LHCN-M2 (cell line): ENCODE results near the gene TBCK. TPM values are rescaled to one million over a fixed set of nuclear protein-coding genes. Genes with fewer than 3 reads are reported as not detected.
"Not testable (repeated sequence)": the region's sequence is repeated elsewhere in the genome, so short reads cannot be mapped to it uniquely, and the experiment has no call there.

Experiments used
- DNase-seq: peaks from one replicate; pipeline ENCODE4 v3.0.0-alpha.2; 2012; ENCODE audit warnings: low read depth
- total RNA-seq: library from RNA; depleted of rRNA; stranded (reverse); fragments of >200 nt; gene quantifications from 2 replicates; pipeline ENCODE4 v1.2.3, GENCODE V29; 2014

The TBCK gene
- total RNA-seq, 1 experiment from 2014 or later, result 35.6 TPM

DNA sequence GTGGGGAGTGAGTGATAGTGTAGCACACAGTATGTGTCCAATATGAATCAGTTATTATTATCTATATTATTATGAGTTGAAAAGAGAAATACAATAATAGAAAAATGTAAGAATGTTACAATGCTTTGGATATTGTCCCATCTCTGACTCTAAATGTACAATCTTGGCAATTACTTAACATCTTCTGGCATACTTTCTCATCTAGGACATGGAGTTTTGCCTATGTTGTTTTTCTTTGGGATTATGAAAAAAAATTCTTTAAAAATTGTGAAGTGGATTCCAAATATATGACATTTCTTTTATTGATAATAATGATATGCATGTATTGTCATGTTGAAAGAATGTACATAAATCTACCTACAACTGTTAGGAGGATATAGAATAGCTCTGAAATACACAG lies 84.1 kb downstream of the TBCK start:
- no peak for DNase-seq

DNA sequence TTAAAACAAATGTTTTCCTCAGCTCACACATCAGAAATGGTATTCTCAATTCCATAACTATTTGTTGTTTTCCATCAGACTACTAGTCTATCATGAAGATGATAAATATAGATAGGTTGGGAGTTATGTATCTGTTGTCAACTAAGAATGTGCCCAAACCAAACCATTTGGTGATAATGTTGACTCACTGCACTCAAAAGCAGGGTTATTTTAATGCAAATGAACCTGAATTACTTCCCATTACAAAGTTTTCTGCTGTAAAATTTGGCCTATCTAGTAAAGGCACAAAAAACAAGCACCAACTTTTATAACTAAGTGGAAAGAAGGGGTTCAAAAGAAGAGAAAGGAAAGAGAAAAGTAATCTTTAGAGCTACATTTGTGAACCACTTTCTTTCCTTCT lies 93.5 kb downstream of the TBCK start:
- DNase-seq, result no peak

DNA sequence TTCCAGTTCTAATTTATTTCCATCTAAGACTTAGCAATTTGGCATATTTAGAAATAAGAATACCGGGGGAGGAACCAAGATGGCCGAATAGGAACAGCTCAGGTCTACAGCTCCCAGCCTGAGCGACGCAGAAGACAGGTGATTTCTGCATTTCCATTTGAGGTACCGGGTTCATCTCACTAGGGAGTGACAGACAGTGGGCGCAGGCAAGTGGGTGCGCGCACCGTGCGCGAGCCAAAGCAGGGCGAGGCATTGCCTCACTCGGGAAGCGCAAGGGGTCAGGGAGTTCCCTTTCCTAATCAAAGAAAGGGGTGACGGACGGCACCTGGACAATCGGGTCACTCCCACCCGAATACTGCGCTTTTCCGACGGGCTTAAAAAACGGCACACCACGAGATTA lies 102.7 kb downstream of the TBCK start:
- DNase-seq, result not testable (repeated sequence)

DNA sequence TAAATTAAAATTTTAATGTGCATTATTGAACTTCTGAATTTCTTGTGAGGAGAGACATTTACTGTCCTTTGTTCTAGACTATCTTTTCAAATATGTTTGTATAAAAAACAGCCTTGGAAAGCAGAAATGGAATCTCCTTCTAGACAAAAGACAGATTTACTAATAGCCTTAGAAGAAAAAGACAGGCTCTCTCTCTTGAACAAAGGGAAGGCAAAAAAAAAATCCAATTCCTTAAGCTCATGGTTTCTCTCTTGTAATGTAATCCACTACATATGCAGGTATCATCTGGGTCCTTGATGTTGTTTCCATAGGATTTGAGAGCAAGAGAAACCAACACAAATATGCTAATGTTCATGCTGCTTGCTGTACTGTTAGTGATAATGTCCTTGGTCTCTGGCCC lies 106.0 kb downstream of the TBCK start:
- DNase-seq, result no peak

DNA sequence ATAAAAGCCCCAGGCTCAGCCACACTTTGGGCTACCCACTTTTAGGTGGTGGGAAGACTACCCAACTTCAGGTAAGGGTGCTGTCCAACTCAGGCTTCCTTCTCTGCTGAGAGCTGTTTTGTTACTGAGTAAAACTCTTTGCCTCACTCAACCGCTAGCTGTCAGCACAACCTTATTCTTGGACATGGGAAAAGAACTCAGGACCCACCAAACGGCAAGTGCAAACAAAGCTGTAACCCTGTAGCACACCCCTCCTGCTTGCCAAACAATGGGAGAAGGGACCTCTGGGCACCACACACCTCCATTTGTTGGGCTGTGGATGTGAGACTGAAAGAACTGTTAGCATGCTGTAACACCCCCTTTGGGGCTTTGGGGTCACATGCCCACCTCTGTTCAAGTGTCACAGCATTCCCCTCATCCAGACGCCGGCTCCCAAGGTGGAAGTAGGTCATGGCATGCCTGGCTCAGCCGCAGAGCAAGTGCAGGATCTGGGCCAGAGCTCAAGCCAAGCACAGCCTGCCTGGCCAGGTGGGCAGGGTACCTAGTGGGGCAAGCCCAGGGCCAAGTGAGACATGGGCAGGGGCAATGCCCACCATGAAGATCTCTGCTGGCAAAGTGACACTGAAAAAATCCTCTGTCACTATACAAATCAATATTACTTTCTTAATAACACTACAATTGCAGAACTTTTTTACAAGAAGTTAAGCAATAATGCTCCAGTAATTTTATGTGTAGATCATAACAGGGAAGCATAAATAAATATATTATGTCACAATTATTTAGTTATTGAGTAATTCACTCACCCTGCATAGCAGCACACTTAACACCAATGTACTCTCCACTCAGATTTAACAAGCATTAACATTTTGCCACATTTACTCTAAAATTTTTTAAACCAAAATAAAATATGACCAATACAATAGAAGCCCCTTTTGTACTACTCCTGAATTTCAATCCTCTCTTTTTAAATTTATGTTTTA lies 107.2 kb downstream of the TBCK start:
- no peak for DNase-seq

DNA sequence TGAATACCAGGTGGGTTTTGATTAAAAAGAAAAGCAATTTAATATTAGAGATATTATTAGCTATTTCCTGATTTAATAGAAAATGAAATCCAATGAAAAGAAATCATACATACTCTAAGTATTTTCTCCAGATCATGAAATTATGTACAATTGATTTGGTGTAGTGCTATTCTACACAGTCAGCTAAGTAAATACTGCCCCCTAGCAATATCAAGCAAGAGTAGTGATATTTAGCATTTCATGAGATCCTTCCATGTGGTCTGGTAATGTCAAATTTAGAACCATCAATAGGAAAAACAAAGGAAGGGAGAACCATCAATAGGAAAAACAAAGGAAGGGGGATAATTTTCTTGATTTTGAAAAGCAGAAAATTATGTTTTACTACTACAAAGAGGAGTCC lies 114.6 kb downstream of the TBCK start:
- peak; percentile 26 for DNase-seq

DNA sequence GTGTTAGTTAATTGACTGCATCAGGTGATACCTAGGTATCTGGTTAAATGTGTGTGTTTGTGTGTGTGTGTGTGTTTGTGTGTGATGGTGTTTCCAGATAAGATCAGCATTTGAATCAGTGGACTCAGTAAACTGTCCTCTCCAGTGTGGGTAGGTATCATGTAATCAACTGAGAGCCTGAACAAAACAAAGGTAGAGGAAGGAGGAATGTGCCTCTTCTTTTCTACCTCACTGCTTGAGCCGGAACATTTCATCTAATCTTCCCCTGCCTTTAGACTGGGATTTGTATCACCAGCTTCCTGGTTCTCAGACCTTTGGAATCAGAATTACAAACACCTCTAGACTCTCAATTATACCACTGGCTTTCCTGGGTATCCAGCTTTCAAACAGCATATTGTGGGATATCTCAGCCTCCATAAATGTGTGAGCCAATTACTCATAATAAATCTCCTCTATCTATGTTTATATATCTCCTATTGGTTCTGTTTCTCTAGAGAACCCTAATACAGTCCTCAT lies 120.5 kb downstream of the TBCK start:
- DNase-seq, result no peak

DNA sequence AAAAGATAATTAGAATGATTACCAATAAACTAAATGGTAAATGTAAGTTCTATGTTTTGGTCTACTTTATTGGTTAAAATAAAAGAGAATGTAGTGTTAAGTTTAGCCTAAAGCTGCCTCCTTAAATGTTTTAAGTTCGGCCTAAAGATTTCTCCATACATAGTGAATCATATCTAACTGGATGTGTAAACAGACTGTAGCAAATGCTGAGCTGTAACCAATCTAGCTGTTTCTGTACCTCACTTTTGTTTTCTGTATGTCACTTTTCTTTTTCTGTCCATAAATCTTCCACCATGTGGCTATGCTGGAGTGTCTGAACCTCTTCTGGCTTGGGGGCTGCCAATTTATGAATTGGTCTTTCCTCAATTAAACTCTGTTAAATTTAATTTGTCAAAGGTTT lies 121.2 kb downstream of the TBCK start:
- no peak for DNase-seq

DNA sequence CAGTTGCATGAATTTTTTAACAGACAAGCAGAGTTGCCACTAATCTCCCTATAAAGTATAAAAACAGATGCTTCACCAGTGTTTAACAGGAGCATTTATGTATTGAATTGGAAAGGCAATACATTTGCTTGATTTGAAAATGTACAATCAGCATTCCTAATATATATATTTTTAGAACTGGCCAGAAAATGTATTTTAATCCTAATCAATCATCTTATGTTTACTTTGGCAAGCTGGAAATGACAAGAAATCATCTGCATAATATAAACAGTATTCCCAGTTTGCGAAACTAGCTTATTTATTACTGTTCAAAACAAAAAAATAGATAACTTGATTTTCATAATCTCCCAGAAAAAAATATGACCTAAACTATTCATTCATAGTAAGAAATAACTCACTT lies 123.9 kb downstream of the TBCK start:
- no peak for DNase-seq

DNA sequence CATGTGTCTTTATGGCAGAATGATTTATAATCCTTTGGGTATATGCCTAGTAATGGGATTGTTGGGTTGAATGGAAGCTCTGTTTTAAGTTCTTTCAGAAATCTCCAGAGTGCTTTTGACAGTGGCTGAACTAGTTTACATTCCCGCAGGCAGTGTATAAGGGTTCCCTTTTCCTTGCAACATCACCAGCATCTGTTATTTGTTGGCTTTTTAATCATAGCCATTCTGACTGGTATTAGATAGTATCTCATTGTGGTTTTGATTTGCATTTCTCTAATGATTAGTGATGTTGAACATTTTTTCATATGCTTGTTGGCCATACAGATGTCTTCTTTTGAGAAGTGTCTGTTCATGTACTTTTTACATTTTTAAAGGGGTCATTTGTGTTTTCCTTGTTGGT lies 129.8 kb downstream of the TBCK start:
- DNase-seq, result no peak

DNA sequence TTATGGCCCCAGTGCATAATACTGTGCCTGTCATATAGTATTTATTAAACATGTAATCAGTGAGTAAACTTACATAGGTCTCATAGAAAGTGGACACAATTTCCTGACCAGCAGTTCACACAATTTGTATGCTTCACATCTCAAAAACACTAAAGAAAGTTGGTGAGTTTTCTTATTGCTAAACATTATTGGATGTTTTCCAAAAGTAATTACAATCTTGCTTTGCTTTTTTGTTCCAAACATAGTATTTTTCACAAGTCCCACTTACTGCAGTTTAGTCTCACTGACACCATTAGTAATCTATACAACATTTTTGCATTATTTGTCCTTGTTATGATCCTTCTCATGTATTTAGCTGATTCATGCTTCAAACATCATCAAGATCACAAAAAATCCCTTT lies 132.5 kb downstream of the TBCK start:
- DNase-seq, result no peak

DNA sequence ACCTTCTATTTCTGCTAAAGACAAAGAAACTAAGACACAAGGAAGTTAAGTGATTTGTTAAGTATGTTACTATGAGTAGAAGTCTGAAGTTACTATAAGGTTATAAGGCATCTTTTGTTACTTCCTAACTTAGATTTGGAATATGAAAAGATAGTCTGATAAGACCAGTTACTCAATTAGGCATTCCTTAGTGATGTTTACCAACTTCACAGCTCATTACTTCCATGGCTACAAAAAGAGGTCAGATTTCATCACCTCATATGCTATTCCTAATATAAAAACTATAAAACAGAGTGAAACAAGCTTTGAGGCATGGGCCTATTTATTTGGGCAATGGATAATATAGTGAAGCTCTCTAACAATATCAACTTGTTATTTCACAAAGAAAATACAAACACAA lies 143.1 kb downstream of the TBCK start:
- no peak for DNase-seq

DNA sequence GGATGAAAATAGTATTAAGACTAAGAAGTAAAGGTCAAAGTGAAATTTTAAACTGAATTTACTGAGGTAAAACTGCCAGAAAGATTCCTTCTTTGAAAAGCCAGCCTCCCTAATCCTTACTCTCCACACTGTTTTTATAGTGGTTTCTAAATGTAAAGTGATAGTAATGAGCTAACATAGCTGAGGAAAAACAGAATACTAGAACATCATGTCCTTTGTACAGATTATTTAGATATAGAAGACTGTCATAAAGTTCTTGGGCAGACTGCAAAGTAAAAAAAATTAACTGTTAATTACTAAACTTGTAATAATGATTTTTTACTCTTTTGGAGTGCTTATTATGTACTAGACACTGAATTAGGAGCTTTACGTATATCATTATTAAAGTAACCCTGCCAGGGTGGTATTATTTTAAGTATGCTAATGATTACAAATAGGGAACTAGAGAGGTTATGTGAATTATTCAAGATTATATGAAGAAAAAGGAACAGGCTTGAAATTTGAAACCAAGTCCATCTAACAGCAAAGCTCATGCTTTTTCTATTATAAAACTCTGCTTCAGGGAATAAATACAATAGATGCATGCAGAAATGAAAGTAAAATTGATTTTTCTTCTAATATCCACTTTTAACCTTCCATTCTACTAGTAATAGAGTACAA lies 150.5 kb downstream of the TBCK start:
- peak; percentile 39 for DNase-seq

DNA sequence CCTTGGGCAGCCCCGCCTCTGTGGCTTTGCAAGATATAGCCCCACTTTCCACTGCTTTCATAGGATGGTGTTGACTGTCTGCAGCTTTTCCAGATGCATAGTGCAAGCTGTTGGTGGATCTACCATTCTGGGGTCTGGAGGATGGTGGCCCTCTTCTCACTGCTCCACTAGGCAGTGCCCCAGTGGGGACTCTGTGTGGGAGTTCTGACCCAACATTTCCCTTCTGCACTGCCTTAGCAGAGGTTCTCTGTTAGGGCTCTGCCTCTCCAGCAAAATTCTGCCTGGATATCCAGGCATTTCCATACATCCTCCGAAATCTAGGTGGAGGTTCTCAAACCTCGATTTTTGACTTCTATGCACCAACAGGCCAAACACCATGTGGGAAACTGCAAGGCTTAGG lies 153.7 kb downstream of the TBCK start:
- DNase-seq, result no peak

DNA sequence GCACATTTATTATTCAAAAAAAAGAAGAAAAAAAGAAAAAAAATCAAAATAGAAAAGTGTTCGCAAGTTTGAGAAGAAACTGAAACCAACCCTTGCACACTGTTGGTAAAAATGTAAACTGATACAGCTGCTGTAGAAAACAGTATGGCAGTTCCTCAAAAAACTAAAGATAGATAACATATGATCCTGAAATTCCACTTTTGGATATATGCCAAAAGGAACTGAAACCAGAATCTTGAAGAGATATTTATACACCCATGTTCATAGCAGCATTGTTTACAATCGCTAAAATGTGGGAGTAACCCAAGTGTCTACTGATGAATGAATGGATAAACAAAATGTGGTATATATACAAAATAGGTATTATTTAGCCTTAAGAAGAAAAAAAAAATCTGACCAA lies 155.4 kb downstream of the TBCK start:
- peak; percentile 26 for DNase-seq

DNA sequence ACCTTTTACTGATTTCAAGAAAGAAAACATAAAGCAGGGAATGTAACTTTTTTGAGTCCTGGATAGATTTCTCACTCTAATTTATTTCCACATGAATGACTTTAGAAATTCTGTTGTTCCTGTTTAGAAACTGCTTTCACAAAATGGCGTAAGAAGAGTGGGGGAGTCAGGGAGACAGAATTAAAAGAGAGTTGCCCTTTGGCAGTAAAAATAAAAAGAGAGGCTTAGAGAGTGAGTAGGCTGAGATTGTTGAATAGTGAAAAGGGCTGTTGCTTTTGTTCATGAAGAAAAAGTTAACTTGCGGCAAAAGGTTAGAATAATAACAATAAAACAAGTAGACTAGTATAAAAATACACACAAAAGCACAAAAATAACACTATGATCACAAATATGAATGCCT lies 166.1 kb downstream of the TBCK start:
- DNase-seq, result no peak

DNA sequence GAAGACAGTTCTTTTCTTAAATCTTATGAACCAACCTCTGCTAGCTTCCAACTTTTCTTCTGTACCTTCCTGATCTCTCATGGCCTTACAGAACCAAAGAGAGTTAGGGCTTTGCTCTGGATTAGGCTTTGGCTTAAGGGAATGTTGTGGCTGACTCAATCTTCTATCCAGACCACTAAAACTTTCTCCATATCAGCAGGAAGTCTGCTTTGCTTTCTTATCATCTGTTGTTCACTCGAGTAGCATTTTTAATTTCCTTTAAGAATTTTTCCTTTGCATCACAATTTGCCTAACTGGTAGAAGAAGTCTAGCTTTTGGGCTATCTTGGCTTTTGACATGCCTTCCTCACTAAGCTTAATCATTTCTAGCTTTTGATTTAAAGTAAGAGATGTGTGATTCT lies 167.0 kb downstream of the TBCK start:
- no peak for DNase-seq

DNA sequence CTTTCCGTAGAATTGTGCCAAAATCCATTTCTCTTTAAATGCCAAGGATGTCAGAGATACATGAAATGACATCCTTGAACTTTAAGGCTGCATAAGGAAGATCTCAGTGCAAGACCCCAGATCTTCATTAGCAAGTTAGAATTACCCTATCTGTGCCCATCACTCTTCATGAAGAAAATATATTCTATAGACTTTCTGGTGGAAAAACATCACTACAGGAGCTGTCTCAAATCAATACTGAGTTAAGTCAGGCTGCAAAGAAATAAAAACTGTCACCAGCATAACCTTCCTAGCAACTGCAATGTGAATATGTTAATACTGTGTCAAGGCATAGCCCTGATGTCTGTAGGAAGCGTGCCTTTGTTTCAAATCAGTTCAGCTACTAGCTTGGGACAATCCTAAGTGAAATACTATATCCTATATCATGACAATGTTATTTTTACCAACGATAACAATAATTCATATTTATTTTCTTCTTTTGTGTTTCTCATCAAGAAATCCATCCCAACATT lies 173.3 kb downstream of the TBCK start:
- DNase-seq, result no peak

DNA sequence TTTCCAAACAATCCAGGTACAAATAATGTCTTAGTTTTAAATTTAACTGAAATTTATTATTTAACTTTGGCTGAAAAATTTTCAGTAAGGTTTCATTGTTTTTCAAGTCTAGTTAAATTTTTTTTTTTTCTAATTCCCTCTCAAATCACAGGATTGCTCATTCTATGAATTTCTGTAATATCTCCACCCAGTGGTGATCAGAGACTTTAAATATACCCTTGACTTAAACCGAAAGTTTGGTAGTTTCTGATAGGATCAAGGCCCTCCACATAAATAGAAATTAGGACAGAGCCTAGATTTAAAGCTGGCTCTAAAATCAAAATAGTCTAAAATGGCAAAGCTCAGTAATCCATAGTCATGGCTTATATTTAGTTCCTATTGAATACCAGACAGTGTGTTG lies 175.4 kb downstream of the TBCK start:
- peak; percentile 13 for DNase-seq

DNA sequence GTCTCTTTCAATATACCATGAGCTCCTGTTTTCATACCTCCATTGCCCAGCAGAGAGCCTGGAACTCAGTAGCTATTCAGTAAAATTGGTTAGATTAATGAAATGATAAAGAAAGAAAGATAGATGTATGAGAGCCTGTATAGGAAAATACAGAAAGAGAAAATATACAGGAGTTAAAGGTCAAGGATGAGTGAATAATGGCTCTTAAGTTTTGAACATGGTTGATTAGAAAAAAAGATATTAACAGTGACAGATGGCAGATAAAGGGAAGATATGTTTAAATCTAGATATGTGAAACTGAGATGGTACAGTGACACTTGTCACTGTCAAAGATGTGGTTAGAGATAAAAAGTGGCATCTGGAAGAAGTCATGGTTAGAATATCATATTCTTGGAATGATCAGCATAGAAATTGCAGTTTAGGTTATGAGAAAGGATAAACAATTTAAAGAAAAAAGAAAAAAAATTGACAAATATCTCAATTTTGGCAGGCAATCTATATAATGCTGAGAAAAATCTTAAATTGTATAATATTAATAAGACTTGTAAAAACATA lies 179.2 kb downstream of the TBCK start:
- no peak for DNase-seq

DNA sequence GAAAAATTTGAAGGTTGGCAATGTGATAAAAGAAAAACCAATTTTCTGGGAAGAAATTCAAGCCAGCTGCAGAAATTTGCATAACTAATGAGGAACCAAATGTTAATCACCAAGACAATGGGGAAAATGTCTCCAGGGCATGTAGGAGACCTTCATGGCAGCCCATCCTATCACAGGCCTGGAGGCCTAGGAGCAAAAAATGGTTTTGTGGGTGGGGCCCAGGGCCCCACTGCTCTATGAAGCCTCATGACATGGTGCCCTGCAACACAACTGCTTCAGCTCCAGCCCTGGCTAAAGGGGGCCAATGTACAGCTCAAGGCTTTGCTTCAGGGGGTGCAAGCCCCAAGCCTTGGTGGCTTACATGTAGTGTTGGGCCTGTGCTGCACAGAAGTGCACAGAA lies 184.0 kb downstream of the TBCK start:
- DNase-seq, result no peak

DNA sequence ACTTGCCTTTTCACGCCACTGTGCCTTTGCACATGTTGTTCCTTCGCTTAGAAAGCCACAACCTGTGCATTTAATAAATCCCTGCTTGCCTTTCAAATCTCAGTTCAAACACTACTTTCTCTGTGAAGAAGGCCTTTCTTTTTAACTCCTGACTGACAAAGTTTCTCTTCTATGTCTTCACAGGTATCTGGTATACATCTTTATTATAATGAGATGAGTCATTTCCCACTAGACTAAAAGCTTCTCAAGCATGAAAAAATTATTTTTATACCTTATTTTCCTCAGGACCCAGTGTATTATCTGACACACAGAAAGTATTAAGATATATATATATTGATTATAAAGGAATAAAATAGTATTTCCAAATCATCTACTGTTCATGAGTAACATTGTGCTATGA lies 189.9 kb downstream of the TBCK start:
- DNase-seq, result no peak
